Left cardiac atrium (tissue), 4 donors: ENCODE data around the gene NFATC2IP. TPM values are rescaled to one million over a fixed set of nuclear protein-coding genes. Genes with fewer than 3 reads are reported as not detected.
"Not testable (repeated sequence)": the region's sequence is repeated elsewhere in the genome, so short reads cannot be mapped to it uniquely, and the experiment has no call there.

ENCODE experiments used
- ATAC-seq, 2 donors: fragments of 200-7000 bp; cut with Tn5 transposase; one replicate each; pipeline ENCODE4 v1.9.1; 2020; ENCODE audit warnings: mild to moderate bottlenecking in 2 of 2, moderate library complexity in 2 of 2
- DNase-seq: peaks from one replicate; pipeline ENCODE4 v3.0.0-alpha.2; 2020
- intact Hi-C, 2 donors: fragments of 100-400 bp; cut with DNase I; formaldehyde crosslinking; loops; one replicate each; pipeline versions ENCODE4 v1.14.1 to v1.15.1; 2022 to 2023
- total RNA-seq, 2 donors: library from RNA; stranded (reverse); fragmentation: NEBNext Ultra II Directional; extraction: Animal tissue kit (Norgen Biotek cat#: 25700); gene quantifications; one replicate each; pipeline ENCODE4 v1.2.1, GENCODE V29; 2021
- donor health status: DM: no; HTN: yes; CAD: no.
- donor health status: DM: no; HTN: yes; CAD: no; lungs with severe emphysema.
- donor health status: DM: yes; HTN: yes; CAD: no.
- donor health status: Dilated cardiomyopathy.

The NFATC2IP gene
- total RNA-seq, 2 donors from 2014 or later = 15.0 to 18.3 TPM

- intact Hi-C loops = no loop called here
- DNase-seq (no peak), ATAC-seq (peak in 1 of 2 donors; percentile 5)
Observed at GRCh38 chr16:28985211-28986041, 34.7 kb downstream of the NFATC2IP start.

GRCh38 chr16:28986046-28986445 lies 35.3 kb downstream of the NFATC2IP start:
- ATAC-seq = no peak
- no peak for DNase-seq
- intact Hi-C loops = no loop called here

GRCh38 chr16:28986492-28986891 lies 35.8 kb downstream of the NFATC2IP start:
- DNase-seq (no peak), ATAC-seq (no peak)
- intact Hi-C loops = no loop called here

- DNase-seq (no peak), ATAC-seq (no peak)
- intact Hi-C loops = no loop called here
Observed at GRCh38 chr16:28987170-28987853, 36.6 kb downstream of the NFATC2IP start.

- DNase-seq = no peak
- ATAC-seq = no peak
- intact Hi-C loops = no loop called here
Observed at GRCh38 chr16:28989363-28989762, 38.6 kb downstream of the NFATC2IP start.

- no peak for DNase-seq
- ATAC-seq = no peak
- intact Hi-C loops = no loop called here
Observed at GRCh38 chr16:28990375-28991040, 39.8 kb downstream of the NFATC2IP start.

- intact Hi-C loops = no loop called here
- DNase-seq (no peak), ATAC-seq (no peak)
Observed at GRCh38 chr16:28991687-28992086, 41.0 kb downstream of the NFATC2IP start.

GRCh38 chr16:28992496-28992895 lies 41.8 kb downstream of the NFATC2IP start:
- ATAC-seq (no peak), DNase-seq (no peak)
- intact Hi-C loops = no loop called here

GRCh38 chr16:28998837-28999236 lies 48.1 kb downstream of the NFATC2IP start:
- ATAC-seq (no peak), DNase-seq (no peak)
- intact Hi-C loops = no loop called here

GRCh38 chr16:28999577-28999976 lies 48.8 kb downstream of the NFATC2IP start:
- DNase-seq (no peak), ATAC-seq (no peak)
- intact Hi-C loops = no loop called here

GRCh38 chr16:29000019-29000418 lies 49.3 kb downstream of the NFATC2IP start:
- intact Hi-C loops = no loop called here
- DNase-seq (no peak), ATAC-seq (no peak)

- intact Hi-C loops, DNase-seq, ATAC-seq: not testable (repeated sequence)
Observed at GRCh38 chr16:29004496-29005139, 53.9 kb downstream of the NFATC2IP start.

GRCh38 chr16:29007730-29008593 lies 57.2 kb downstream of the NFATC2IP start:
- intact Hi-C loops = no loop called here
- DNase-seq (no peak), ATAC-seq (peak in 1 of 2 donors; percentile 21)

GRCh38 chr16:29009050-29009837 lies 58.5 kb downstream of the NFATC2IP start:
- ATAC-seq = no peak
- no peak for DNase-seq
- intact Hi-C loops = no loop called here

- intact Hi-C loops = loop anchor here in 1 of 2 donors (10.0 kb wide), 1 partner anchor 755 kb away; no protein-coding TSS in a partner anchor
- DNase-seq (no peak), ATAC-seq (no peak)
Observed at GRCh38 chr16:29009838-29010166, 59.1 kb downstream of the NFATC2IP start.

- intact Hi-C loops = loop anchor here in 1 of 2 donors (10.0 kb wide), 1 partner anchor 754 kb away; no protein-coding TSS in a partner anchor
- DNase-seq = no peak
- ATAC-seq = no peak
Observed at GRCh38 chr16:29011112-29011511, 60.4 kb downstream of the NFATC2IP start.

GRCh38 chr16:29011851-29012250 lies 61.1 kb downstream of the NFATC2IP start:
- ATAC-seq (no peak), DNase-seq (no peak)
- intact Hi-C loops = loop anchor here in 1 of 2 donors (10.0 kb wide), 1 partner anchor 753 kb away; no protein-coding TSS in a partner anchor
